HG03469 (cell line): ENCODE measurements around the gene C3orf62.
"Not testable (repeated sequence)": the region's sequence is repeated elsewhere in the genome, so short reads cannot be mapped to it uniquely, and the experiment has no call there.

ENCODE experiments used
- ATAC-seq: cut with Tn5 transposase; IDR thresholded peaks from one replicate; pipeline ENCODE4 v1.9.1; 2021; ENCODE audit warnings: mild to moderate bottlenecking, moderate library complexity, moderate number of reproducible peaks; ENCODE audit not compliant: unreplicated experiment

The C3orf62 gene

GRCh38 chr3:49269443-49270155, 7.4 kb downstream of the C3orf62 start:
- no peak for ATAC-seq

GRCh38 chr3:49266410-49267095, 10.5 kb downstream of the C3orf62 start:
- ATAC-seq, result no peak

DNA sequence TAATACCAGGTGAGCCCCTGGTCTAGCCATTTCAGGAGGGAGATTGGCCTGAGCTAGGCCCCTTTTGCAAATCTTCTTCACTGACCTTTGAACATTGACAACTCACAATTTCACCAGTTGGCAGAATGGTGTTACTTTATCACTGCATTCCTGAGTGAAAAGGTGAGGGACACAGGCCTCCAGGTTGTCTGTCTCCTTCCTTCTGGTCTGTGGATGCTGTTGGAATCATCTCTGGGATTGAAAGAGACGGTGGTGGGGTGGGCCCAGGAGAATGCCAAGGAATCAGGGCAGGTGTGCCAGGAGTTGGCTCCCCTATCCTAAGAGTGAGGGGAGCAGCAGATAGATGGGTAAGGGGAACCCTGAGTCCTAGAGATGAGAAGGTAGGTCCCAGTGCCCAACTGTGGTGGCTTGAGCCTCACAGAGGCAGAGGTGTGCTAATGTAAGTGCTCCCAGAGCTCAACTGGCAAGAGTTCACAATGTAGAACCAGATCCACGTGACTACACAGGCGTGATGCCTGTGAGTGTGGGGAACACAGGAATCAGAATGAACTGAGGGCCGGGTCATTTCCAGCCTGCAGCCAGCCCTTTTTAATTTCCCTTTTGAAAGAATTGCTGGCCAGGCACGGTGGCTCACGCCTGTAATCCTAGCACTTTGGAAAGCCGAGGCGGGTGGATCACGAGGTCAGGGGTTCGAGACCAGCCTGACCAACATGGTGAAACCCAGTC, 11.2 kb downstream of the C3orf62 start:
- no peak for ATAC-seq

DNA sequence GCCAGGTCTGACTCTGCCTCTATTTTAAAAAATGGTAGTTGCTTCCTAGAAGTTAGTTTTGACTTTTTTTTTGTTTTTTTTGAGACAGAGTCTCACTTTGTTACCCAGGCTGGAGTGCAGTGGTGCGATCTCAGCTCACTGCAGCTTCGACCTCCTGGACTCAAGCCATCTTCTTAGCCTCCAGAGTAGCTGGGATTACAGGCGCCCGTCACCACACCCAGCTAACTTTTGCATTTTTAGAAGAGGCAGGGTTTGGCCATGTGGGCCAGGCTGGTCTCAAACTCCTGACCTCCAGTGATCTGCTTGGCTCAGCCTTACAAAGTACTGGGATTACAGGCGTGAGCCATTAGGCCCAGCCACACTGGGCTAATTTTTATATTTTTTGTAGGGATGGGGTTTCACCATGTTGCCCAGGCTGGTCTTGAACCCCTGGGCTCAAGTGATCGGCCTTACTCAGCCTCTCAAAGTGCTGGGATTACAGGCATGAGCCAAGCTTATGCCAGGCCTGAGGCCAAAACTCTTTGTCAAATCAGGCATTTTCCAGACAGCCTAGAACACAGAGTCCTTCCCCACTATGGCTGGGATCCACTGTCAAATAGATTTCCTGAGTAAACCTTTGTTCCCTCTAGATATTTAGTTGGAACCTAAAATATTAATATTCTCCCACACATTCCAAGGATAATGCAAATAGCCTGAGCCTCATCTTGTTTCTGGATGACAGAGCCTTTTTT, 13.7 kb downstream of the C3orf62 start:
- ATAC-seq, result no peak

DNA sequence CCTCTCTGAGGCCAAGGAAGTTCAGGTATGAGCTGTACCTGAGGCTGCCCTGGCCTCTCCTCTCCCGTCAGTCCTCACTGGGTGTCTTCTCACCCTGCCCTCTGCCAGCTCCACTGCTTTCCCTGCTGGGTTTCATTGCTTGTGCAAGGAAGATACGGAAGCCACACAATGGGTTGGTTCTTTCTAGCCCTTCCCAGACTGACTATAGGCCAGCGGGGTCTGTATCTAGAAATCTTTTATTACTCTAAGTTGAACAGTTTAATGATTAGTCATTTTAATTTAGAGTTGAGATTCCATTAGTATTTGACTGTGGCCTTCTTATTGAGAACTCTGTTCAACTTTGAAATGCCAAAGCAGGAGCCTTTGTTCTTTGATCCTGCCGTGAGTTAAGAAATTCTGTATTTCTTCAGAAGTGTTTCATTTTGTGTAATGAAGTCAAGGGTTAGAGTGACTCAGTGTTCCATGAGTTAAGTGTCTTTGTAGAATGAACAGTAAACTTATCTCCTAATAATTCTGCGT, 16.2 kb downstream of the C3orf62 start:
- ATAC-seq, result no peak

DNA sequence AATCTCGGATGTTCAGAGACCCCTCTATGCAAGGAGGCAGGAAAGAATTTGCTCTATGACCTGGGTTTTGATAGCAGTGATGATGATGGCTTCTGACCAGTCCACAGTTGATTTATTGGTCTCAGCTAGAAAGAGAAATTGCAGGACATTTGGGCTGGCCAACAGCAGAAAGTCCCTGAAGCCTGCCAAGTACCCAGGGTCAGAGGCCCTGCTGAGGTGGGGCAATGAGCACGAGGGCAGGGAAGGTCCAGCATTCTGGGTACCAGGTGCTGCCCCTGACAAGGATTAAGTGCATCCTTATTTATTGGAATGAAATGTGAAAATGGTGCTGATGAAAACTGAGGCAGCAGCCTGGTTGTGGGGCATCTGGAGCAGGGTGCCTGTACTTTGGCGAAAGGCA, 19.8 kb downstream of the C3orf62 start:
- no peak for ATAC-seq

DNA sequence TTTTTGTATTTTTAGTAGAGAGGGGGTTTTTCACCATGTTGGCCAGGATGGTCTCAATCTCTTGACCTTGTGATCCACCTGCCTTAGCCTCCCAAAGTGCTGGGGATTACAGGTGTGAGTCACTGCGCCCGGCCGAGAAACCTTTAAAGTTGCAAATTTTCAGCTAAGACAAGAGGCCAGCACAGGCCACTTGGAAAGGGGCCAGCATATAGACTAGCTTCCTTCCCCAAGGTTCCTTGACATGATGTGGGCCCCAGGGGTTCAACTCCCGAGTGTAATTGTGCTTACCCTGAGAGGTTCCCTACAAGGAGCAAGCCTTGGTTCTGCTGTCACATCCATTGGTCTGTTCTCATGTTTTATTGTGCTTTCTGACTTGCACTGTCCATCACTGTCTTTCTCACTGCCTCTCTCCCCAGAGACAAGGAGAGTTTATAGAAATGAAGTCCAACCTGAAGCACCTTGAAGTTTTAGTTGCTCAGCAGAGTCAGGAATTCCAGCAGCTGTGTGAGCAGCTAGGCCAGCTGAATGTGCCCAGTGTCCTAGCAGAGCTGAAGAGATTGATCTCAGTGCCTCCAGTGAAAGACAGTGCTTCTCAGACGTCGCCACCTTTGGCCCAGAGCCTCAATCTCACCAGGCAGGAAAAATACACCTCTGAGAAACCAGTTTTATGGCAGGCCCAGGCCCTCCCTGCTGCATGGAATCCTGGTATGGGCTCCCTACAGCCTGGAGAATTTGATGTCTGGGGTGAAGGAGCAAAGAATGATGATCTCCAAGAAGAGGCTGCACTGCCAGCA, 21.1 kb downstream of the C3orf62 start:
- ATAC-seq, result no peak

GRCh38 chr3:49255112-49255511, 21.9 kb downstream of the C3orf62 start:
- ATAC-seq, result no peak

DNA sequence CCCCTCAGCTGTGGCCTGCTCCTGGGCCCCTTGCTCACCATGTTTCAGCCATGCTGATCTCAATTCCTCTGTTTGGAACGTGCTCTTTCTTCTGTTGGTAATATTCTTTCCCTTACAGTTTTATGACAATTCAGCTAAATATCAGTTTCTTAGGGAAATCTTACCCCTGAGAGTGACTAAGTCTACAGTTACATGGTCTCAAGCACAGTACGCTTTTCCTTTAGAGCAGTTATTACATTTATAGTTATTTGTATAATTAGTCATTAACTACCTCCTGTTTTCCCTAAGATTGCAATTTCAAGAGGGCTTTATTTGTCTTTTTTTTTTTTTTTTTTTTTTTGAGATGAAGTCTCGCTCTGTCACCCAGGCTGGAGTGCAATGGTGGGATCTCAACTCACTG, 23.5 kb downstream of the C3orf62 start:
- ATAC-seq, result no peak

DNA sequence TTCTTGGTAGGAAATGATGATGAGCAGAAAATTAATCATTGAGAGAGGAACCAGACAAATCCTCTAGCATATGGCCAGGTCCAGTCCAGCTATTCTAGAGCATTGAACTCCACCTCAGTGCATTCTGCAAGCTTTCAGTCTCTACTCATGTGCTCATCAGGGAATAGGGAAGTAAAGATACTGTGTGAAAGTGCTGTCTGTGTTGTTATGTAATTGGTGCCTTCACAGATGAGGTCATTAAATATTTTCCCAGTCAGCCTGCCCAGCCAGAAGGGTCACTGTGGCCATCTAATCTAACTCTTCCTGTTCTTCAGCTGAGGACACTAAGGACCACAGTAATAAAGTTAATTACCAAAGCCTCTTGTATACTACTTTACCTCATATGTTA, 28.2 kb downstream of the C3orf62 start:
- ATAC-seq, result no peak

GRCh38 chr3:49244581-49245205, 32.3 kb downstream of the C3orf62 start:
- no peak for ATAC-seq

DNA sequence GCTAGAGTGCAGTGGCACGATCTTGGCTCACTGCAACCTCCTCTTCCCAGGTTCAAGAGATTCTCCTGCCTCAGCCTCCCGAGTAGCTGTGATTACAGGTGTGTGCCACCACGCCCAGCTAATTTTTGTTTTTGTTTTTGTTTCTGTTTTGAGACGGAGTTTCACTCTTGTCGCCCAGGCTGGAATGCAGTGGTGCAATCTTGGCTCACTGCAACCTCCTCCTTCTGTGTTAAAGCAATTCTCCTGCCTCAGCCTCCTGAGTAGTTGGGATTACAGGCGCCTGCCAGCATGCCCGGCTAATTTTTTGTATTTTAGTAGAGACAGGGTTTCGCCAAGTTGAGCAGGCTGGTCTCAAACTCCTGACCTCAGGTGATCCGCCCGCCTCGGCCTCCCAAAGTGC, 36.9 kb downstream of the C3orf62 start:
- ATAC-seq, result not testable (repeated sequence)

DNA sequence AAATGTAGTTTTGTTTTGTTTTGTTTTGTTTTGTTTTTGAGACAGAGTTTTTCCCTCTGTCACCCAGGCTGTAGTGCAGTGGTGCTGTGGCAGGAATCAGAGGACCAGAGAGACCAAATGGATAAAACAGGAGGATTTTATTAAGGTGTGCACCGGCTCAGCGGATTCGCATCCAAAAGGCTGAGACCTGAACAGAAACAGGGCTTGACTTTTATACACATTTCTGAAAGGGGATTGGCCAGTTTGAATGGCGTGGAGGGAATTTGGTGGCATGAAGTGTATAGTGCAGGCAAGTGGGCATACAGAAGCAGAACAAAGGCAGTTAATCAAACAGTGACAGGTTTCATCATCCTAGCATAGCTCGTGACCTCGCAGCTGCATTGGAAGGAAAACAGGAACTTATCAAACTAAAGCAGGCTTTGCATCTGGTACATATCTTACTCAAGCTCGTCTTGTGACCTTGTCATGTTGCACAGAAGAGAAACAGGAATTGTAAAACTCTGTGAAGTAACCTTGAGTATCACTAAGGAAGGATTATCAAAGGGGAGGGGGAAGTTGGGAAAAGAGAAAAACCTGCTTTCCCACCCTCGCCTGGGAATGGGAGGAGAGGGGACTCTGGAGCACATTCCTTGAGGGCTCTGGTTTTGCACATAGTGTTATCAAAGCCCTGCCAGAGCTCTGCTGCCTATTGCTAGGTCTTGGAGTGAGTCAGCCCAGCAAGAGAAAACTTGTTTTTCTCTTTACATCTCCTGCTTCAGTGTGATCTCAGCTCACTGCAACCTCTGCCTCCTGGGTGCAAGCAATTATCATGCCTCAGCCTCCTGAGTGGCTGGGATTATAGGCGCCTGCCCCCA, 38.5 kb downstream of the C3orf62 start:
- ATAC-seq, result no peak

GRCh38 chr3:49237344-49237743, 39.7 kb downstream of the C3orf62 start:
- ATAC-seq, result no peak

GRCh38 chr3:49236226-49236625, 40.8 kb downstream of the C3orf62 start:
- ATAC-seq, result no peak

DNA sequence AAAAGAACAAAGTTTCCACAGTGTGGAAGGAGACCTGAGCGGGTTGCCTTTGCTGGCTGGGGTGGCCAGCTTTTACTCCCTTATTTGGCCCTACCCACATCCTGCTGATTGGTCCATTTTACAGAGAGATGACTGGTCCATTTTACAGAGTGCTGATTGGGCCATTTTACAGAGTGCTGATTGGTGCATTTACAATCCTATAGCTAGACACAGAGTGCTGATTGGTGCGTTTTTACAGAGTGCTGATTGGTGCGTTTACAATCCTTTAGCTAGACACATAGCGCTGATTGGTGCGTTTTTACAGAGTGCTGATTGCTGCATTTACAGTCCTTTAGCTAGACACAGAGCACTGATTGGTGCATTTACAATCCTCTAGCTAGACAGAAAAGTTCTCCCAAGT, 48.2 kb downstream of the C3orf62 start:
- not testable (repeated sequence) for ATAC-seq

- ATAC-seq, result no peak
Observed at GRCh38 chr3:49222002-49222401, 55.0 kb downstream of the C3orf62 start.

DNA sequence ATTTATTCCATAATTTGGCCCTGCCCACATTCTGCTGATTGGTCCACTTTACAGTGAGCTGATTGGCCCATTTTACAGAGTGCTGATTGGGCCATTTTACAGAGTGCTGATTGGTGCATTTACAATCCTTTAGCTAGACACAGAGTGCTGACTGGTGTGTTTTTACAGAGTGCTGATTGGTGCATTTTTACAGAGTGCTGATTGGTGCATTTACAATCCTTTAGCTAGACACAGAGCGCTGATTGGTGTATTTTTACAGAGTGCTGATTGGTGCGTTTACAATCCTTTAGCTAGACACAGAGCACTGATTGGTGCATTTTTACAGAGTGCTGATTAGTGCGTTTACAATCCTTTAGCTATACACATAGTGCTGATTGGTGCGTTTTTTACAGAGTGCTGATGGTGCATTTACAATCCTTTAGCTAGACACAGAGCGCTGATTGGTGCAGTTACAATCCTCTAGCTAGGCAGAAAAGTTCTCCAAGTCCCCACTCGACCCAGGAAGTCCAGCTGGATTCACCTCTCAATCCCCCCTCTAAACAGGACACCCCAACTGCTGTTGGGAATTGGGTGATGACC, 56.0 kb downstream of the C3orf62 start:
- ATAC-seq, result not testable (repeated sequence)
